Osteoblast (primary cell): ENCODE measurements around the gene PIGL. TPM values are rescaled to one million over a fixed set of nuclear protein-coding genes. Genes with fewer than 3 reads are reported as not detected.

Source experiments
- DNase-seq: peaks from one replicate; pipeline ENCODE4 v3.0.0; 2011; ENCODE audit warnings: low spot score, mixed read lengths; ENCODE audit not compliant: insufficient read length; ENCODE audit errors: missing footprints
- H2AFZ ChIP-seq: 2 replicates; pipeline ENCODE4 v1.6.0; 2011; ENCODE audit warnings: mild to moderate bottlenecking, low read length
- H3K27ac ChIP-seq: 2 replicates; pipeline ENCODE4 v1.5.1; 2011; ENCODE audit warnings: mild to moderate bottlenecking, low read depth, low read length, moderate library complexity
- H3K27me3 ChIP-seq: 2 replicates; pipeline ENCODE4 v1.6.0; 2012; ENCODE audit warnings: mild to moderate bottlenecking, control low read depth, inconsistent platforms, low read length, moderate library complexity; ENCODE audit not compliant: insufficient read depth
- H3K36me3 ChIP-seq: 2 replicates; pipeline ENCODE4 v1.5.1; 2011; ENCODE audit warnings: mild to moderate bottlenecking, low read length, control low read depth, moderate library complexity; ENCODE audit not compliant: insufficient read depth
- H3K4me1 ChIP-seq: 2 replicates; pipeline ENCODE4 v1.5.1; 2011; ENCODE audit warnings: mild to moderate bottlenecking, low read length, control low read depth, moderate library complexity; ENCODE audit not compliant: insufficient read depth
- H3K4me2 ChIP-seq: 2 replicates; pipeline ENCODE4 v1.6.0; 2011; ENCODE audit warnings: mild to moderate bottlenecking, low read length; ENCODE audit not compliant: insufficient read depth
- H3K4me3 ChIP-seq: fragments of 200-600 bp; sonication (generic); 3 replicates; pipeline ENCODE4 v1.5.1; 2012; ENCODE audit warnings: mild to moderate bottlenecking, low read length, inconsistent platforms; ENCODE audit not compliant: insufficient read depth
- H3K79me2 ChIP-seq: 2 replicates; pipeline ENCODE4 v1.6.0; 2012; ENCODE audit warnings: mild to moderate bottlenecking, low read length, control low read depth, inconsistent platforms; ENCODE audit not compliant: insufficient read depth
- H3K9me3 ChIP-seq: 2 replicates; pipeline ENCODE4 v1.5.1; 2011; ENCODE audit warnings: low read depth, low read length, control low read depth
- H4K20me1 ChIP-seq: 2 replicates; pipeline ENCODE4 v1.6.0; 2012; ENCODE audit warnings: mild to moderate bottlenecking, low read length, control low read depth; ENCODE audit not compliant: insufficient read depth
- total RNA-seq: library from RNA; depleted of rRNA; stranded (reverse); fragments of >200 nt; gene quantifications from 2 replicates; pipeline ENCODE4 v1.2.3, GENCODE V29; 2012
- TF ChIP-seq, protein P1 (sequence below): IDR thresholded peaks from 2 replicates; pipeline ENCODE4 v1.5.1; 2011; ENCODE audit warnings: mild to moderate bottlenecking, low read depth, low read length, moderate library complexity; ENCODE audit errors: extremely low read depth

PIGL gene
- total RNA-seq, 1 donor, result 23.5 TPM

- no peak overlapping the region for H3K4me2 ChIP-seq
- peaks cover 4% of the 10 kb centered on the region for H3K79me2 ChIP-seq
- H3K27ac ChIP-seq, result no peak overlapping the region
- no peaks in the 10 kb centered on the region for H4K20me1 ChIP-seq
- TF ChIP-seq, protein P1, sequence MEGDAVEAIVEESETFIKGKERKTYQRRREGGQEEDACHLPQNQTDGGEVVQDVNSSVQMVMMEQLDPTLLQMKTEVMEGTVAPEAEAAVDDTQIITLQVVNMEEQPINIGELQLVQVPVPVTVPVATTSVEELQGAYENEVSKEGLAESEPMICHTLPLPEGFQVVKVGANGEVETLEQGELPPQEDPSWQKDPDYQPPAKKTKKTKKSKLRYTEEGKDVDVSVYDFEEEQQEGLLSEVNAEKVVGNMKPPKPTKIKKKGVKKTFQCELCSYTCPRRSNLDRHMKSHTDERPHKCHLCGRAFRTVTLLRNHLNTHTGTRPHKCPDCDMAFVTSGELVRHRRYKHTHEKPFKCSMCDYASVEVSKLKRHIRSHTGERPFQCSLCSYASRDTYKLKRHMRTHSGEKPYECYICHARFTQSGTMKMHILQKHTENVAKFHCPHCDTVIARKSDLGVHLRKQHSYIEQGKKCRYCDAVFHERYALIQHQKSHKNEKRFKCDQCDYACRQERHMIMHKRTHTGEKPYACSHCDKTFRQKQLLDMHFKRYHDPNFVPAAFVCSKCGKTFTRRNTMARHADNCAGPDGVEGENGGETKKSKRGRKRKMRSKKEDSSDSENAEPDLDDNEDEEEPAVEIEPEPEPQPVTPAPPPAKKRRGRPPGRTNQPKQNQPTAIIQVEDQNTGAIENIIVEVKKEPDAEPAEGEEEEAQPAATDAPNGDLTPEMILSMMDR, result no peak
- no peaks in the 10 kb centered on the region for H3K27me3 ChIP-seq
- H3K4me1 ChIP-seq, result peaks cover 11% of the 10 kb centered on the region
- H3K9me3 ChIP-seq, result no peaks in the 10 kb centered on the region
- no peaks in the 10 kb centered on the region for H3K36me3 ChIP-seq
- H3K4me3 ChIP-seq, result no peak overlapping the region
- DNase-seq, result no peak
- H2AFZ ChIP-seq, result no peak overlapping the region
These were observed 27.0 kb downstream of the PIGL start for GRCh38 chr17:16243801-16244567.

DNA sequence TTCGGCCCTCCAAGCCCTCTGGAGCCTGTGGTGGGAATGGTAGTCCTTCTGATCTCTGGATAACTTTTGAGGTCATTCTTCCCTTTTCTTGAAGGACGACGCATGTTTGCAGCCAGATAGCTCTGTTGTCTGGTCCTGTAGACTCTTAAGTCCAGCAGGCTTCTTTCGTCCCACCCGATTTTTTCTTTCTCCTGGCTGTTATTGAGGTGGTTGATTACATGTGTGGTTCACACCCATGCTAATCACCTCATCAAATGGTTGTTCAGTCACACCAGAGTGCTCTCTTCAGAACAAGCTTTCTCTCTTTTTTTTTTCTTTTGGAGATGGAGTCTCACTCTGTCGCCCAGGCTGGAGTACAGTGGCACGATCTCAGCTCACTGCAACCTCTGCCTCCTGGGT, 30.6 kb downstream of the PIGL start:
- H3K27ac ChIP-seq, result no peak overlapping the region
- H3K4me2 ChIP-seq, result no peak overlapping the region
- no peak overlapping the region for H3K4me3 ChIP-seq
- TF ChIP-seq, protein P1, result no peak
- no peak for DNase-seq
- peaks cover 6% of the 10 kb centered on the region for H3K79me2 ChIP-seq
- no peaks in the 10 kb centered on the region for H3K36me3 ChIP-seq
- peaks cover 15% of the 10 kb centered on the region for H3K4me1 ChIP-seq
- no peaks in the 10 kb centered on the region for H4K20me1 ChIP-seq
- H3K9me3 ChIP-seq, result no peaks in the 10 kb centered on the region
- H3K27me3 ChIP-seq, result no peaks in the 10 kb centered on the region
- no peak overlapping the region for H2AFZ ChIP-seq

GRCh38 chr17:16250635-16251034, 33.6 kb downstream of the PIGL start:
- Histone ChIP-seq H3K79me2 (peaks cover 2% of the 10 kb centered on the region), H3K27me3 (no peaks in the 10 kb centered on the region), H3K27ac (peak overlapping the region; percentile 36), H2AFZ (no peak overlapping the region), H3K36me3 (no peaks in the 10 kb centered on the region), H3K9me3 (no peaks in the 10 kb centered on the region), H3K4me2 (no peak overlapping the region), H3K4me1 (peaks cover 18% of the 10 kb centered on the region), H4K20me1 (no peaks in the 10 kb centered on the region), H3K4me3 (no peak overlapping the region)
- peak; percentile 64 for DNase-seq
- TF ChIP-seq, protein P1, result no peak

DNA sequence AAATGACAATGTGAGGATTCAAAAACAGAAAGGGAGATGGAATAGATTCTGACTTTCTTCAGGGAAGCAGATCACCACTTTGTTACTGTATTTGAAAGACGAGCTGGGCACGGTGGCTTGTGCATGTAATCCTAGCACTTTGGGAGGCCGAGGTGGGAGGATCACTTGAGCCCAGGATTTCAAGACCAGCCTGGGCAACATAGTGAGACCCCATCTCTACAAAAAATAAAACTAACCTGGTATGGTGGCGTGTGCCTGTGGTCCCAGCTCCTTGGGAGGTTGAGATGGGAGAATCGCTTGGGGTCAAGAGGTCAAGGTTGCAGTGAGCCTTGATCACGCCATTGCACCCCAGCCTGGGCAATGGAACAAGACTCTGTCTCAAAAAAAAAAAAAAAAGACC, 34.0 kb downstream of the PIGL start:
- no peaks in the 10 kb centered on the region for H3K36me3 ChIP-seq
- H3K79me2 ChIP-seq, result peaks cover 2% of the 10 kb centered on the region
- TF ChIP-seq, protein P1, result no peak
- DNase-seq, result no peak
- no peaks in the 10 kb centered on the region for H3K27me3 ChIP-seq
- H3K27ac ChIP-seq, result peak overlapping the region; percentile 36
- no peak overlapping the region for H3K4me2 ChIP-seq
- H3K4me1 ChIP-seq, result peaks cover 22% of the 10 kb centered on the region
- no peak overlapping the region for H2AFZ ChIP-seq
- no peaks in the 10 kb centered on the region for H4K20me1 ChIP-seq
- H3K9me3 ChIP-seq, result no peaks in the 10 kb centered on the region
- no peak overlapping the region for H3K4me3 ChIP-seq
